ENCODE data around the gene AGAP3.

The AGAP3 gene

DNA sequence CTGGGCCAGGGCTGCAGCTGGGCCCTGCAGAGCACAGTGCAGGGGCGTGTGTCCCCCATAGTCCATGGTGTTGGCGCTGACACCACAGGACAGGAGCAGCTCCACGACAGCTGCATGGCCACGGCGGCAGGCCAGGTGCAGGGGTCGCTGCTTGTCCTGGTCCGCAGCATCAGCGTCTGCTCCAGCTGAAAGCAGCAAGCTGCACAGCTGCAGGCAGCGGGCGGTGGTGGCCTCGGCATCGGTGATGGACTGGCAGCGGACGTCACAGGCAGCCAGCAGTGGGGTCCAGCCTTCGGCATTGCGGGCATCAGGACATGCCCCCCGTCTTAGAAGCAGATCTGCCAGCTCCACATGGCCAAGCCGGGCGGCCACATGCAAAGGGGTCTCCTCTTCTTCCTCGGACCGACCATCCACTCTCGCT is 94.7 kb downstream of the AGAP3 start:
- no peak for DNase-seq (ENCODE audit: extremely low read depth, low read depth)
- TF ChIP-seq, protein P1, sequence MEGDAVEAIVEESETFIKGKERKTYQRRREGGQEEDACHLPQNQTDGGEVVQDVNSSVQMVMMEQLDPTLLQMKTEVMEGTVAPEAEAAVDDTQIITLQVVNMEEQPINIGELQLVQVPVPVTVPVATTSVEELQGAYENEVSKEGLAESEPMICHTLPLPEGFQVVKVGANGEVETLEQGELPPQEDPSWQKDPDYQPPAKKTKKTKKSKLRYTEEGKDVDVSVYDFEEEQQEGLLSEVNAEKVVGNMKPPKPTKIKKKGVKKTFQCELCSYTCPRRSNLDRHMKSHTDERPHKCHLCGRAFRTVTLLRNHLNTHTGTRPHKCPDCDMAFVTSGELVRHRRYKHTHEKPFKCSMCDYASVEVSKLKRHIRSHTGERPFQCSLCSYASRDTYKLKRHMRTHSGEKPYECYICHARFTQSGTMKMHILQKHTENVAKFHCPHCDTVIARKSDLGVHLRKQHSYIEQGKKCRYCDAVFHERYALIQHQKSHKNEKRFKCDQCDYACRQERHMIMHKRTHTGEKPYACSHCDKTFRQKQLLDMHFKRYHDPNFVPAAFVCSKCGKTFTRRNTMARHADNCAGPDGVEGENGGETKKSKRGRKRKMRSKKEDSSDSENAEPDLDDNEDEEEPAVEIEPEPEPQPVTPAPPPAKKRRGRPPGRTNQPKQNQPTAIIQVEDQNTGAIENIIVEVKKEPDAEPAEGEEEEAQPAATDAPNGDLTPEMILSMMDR (IDR thresholded peaks at IDR 0.05; ENCODE audit: low read depth, low read length) = no peak

- no peak for DNase-seq (ENCODE audit: extremely low read depth, low read depth)
- TF ChIP-seq, protein P1 (IDR thresholded peaks at IDR 0.05; ENCODE audit: low read depth, low read length) = no peak
These were observed 99.7 kb downstream of the AGAP3 start for GRCh38 chr7:151185762-151186639.

DNA sequence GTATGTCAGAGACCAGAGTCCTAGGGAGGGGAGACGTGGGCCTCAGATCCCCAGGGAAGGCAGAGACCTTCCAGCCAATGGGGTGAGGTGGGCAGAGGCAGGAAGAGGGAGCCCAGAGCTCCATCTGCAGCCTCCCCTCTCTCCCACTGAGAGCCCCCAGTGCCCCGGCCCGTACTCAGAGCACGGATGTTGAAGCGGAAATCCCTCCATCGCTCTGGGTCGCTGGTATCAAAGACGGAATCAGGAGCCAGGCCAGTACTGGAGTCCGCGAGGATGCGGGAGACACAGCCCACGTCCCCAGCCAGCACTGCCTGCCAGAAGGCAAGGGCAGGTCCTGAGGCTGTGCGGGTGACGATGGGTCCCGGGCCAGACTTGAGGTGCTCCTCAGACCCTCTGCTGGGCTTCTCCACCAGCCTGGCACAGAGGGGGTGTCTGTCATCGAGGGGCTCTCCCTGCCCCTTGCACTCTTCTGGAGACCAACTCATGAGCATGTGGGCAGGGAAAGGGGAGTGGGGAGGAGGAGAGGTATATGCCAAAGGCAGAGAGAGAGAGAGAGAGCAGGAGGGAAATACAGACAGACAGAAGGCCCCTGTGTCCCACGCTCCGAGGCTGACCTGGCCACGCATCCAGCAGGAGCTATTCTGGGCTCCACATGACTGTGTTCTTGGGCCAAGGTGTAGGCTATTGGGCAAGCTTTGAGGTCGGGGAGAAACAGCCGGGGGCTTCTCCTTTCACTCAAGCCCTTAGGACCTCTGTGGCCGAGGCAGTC is 100.5 kb downstream of the AGAP3 start, which contains the start of gene ASB10:
Gene ASB10, minus strand, starts transcription at position 611 of the 769 bp plus-strand sequence. Its CDS starts 120 bp downstream, at position 491.
- no peak for DNase-seq (ENCODE audit: extremely low read depth, low read depth)
- TF ChIP-seq, protein P1 (IDR thresholded peaks at IDR 0.05; ENCODE audit: low read depth, low read length) = no peak

DNA sequence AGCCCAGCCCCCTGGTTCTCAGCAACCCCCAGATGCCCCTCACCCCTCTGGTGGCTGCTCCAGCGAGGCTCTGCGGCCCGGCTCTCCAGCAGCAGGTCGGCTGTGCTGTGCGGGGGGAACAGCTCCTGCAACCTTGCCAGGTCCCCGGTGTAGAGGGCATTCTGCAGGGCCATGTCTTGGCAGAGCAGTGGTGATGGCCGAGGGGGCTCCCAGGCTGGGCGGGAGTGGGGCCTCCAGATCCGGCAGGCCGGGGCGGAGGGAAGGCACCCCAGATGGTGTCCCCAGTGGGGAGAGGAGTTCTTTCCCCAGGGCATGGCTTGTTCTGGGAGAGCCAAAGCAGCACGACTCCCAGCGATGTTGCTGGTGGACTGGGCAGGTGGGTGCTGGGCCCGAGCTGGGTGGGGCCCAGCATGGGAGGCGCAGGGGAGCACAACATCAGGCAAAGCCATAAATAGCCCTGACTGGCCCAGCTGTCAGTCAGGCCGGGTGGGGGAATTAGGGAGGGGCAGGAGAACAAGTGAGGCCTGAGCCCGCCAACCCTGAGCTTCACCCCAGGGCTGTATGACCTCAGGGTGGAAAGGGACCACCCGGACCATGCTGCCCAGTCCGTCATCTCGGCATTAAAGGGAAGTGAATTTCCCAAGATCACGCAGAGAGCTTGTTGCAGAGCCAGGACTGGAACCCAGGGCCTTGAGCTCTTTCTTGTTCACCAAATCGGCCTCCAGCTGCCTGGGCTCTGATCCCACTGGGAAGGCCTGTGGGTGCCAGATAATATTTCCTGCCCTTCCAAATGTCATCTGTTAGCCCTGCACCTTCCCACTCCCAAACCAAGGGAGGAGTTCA is 101.4 kb downstream of the AGAP3 start:
- DNase-seq (ENCODE audit: extremely low read depth, low read depth) = no peak
- TF ChIP-seq, protein P1 (IDR thresholded peaks at IDR 0.05; ENCODE audit: low read depth, low read length) = no peak

GRCh38 chr7:151188252-151188542 is 101.9 kb downstream of the AGAP3 start:
- DNase-seq (ENCODE audit: extremely low read depth, low read depth) = no peak
- TF ChIP-seq, protein P1 (IDR thresholded peaks at IDR 0.05; ENCODE audit: low read depth, low read length) = no peak

DNA sequence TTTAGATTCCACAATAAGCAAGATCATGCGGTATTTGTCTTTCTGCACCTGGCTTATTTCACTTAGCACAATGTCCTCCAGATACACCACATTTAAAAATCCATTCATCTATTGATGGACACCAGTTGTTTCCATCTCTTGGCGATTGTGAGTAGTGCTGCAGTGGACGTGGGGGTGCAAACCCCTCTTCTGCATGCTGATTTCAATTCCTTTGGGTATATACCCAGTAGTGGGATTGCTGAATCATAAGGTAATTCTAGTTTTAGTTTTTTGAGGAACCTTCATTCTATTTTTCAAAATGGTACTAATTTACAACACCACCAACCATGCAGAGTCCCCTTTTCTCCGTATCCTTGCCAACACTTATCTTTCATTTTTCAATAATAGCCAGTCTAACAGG is 102.8 kb downstream of the AGAP3 start:
- TF ChIP-seq, protein P1 (IDR thresholded peaks at IDR 0.05; ENCODE audit: low read depth, low read length) = no peak
- no peak for DNase-seq (ENCODE audit: extremely low read depth, low read depth)

Measured in AG09319 (cell line).